ENCODE results near the gene NTM. TPM values are rescaled to one million over a fixed set of nuclear protein-coding genes. Genes with fewer than 3 reads are reported as not detected.
A peak's percentile ranks its signal among the peaks of the same experiment; 100 is the strongest.

The NTM gene
- total RNA-seq, 2 donors from 2014 or later = 1.7 to 3.6 TPM

DNA sequence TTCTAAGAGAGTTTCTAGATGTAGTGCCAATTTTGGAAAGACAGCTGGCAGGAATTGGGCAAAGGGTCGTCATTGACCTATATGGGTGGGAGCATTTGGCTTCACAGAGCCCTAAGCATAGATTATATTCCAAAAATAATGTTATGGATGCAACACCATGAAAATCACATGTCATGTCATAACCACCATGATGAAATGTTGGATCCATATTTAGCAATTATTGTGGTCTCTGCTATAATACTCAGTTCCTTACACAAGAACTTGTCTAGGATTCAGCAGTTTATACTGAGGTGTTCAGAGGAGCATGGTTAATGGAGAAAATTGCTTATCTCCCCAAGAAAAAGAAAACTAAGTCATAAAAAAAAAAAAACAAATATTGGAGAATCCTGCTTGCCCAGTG lies 31.6 kb downstream of the NTM start:
- WGBS, 2 experiments (ENCODE audit: insufficient coverage in 1 of 2, insufficient read length in 1 of 2) = 88 to 100% methylated on average over 1 of the region's 1 CpG
- H3K9ac ChIP-seq (ENCODE audit: extremely low read depth, low read length, poor library complexity, severe bottlenecking) = no peak overlapping the region
- Mint-ChIP-seq H3K9me3 (no peaks in the 10 kb centered on the region), H3K36me3 (ENCODE audit: low read depth) (no peaks in the 10 kb centered on the region), H3K4me3 (no peak overlapping the region), H3K4me1 (no peaks in the 10 kb centered on the region), H3K27me3 (ENCODE audit: insufficient read depth) (no peaks in the 10 kb centered on the region), H3K27ac (no peak overlapping the region)
- H3K27me3 ChIP-seq (ENCODE audit: control insufficient read depth, insufficient read depth, low read length, poor library complexity, severe bottlenecking) = no peaks in the 10 kb centered on the region
- no peaks in the 10 kb centered on the region for H3K4me1 ChIP-seq (ENCODE audit: control insufficient read depth, insufficient read depth, low read length)
- H3K4me3 ChIP-seq (ENCODE audit: low read length) = no peak overlapping the region
- no peaks in the 10 kb centered on the region for H3K36me3 ChIP-seq (ENCODE audit: control insufficient read depth, insufficient read depth, low read length)
- no peaks in the 10 kb centered on the region for H3K9me3 ChIP-seq (ENCODE audit: control insufficient read depth, low read length)
- no peak overlapping the region for H3K27ac ChIP-seq (ENCODE audit: low read depth, low read length)
- DNase-seq = no peak
- TF ChIP-seq, protein P1, sequence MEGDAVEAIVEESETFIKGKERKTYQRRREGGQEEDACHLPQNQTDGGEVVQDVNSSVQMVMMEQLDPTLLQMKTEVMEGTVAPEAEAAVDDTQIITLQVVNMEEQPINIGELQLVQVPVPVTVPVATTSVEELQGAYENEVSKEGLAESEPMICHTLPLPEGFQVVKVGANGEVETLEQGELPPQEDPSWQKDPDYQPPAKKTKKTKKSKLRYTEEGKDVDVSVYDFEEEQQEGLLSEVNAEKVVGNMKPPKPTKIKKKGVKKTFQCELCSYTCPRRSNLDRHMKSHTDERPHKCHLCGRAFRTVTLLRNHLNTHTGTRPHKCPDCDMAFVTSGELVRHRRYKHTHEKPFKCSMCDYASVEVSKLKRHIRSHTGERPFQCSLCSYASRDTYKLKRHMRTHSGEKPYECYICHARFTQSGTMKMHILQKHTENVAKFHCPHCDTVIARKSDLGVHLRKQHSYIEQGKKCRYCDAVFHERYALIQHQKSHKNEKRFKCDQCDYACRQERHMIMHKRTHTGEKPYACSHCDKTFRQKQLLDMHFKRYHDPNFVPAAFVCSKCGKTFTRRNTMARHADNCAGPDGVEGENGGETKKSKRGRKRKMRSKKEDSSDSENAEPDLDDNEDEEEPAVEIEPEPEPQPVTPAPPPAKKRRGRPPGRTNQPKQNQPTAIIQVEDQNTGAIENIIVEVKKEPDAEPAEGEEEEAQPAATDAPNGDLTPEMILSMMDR (conservative IDR thresholded peaks at IDR 0.05) = no peak

DNA sequence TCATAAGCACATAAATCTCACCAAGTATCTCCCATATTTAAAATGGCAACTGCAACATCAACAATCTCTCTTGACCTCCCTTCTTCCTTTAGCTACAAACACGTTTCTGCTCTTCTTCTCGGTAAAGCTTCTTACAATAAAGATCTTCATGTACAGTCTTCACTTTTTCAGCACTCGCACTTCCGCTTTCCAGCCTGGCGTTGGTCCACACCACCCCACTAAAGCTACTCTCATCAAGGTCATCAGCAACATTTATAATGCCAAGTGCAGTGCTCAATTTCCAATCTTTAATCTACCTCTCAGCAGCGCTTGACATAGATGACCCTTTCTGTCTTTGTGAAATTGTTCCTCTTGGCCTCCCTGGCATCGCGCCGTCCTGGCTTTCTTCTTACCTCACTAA lies 33.6 kb downstream of the NTM start:
- H3K27me3 ChIP-seq (ENCODE audit: control insufficient read depth, insufficient read depth, low read length, poor library complexity, severe bottlenecking) = no peaks in the 10 kb centered on the region
- no peaks in the 10 kb centered on the region for H3K36me3 Mint-ChIP-seq (ENCODE audit: low read depth)
- TF ChIP-seq, protein P1 (conservative IDR thresholded peaks at IDR 0.05) = no peak
- no peak overlapping the region for H3K9ac ChIP-seq (ENCODE audit: extremely low read depth, low read length, poor library complexity, severe bottlenecking)
- H3K27ac ChIP-seq (ENCODE audit: low read depth, low read length) = no peak overlapping the region
- H3K4me1 ChIP-seq (ENCODE audit: control insufficient read depth, insufficient read depth, low read length) = no peaks in the 10 kb centered on the region
- no peaks in the 10 kb centered on the region for H3K27me3 Mint-ChIP-seq (ENCODE audit: insufficient read depth)
- no peak overlapping the region for H3K27ac Mint-ChIP-seq
- no peak overlapping the region for H3K4me3 Mint-ChIP-seq
- no peaks in the 10 kb centered on the region for H3K36me3 ChIP-seq (ENCODE audit: control insufficient read depth, insufficient read depth, low read length)
- H3K4me3 ChIP-seq (ENCODE audit: low read length) = no peak overlapping the region
- H3K9me3 ChIP-seq (ENCODE audit: control insufficient read depth, low read length) = no peaks in the 10 kb centered on the region
- no peaks in the 10 kb centered on the region for H3K9me3 Mint-ChIP-seq
- H3K4me1 Mint-ChIP-seq = no peaks in the 10 kb centered on the region
- 90 to 94% methylated on average over 9 of the region's 9 CpGs for WGBS, 2 experiments (ENCODE audit: insufficient coverage in 1 of 2, insufficient read length in 1 of 2)
- no peak for DNase-seq

DNA sequence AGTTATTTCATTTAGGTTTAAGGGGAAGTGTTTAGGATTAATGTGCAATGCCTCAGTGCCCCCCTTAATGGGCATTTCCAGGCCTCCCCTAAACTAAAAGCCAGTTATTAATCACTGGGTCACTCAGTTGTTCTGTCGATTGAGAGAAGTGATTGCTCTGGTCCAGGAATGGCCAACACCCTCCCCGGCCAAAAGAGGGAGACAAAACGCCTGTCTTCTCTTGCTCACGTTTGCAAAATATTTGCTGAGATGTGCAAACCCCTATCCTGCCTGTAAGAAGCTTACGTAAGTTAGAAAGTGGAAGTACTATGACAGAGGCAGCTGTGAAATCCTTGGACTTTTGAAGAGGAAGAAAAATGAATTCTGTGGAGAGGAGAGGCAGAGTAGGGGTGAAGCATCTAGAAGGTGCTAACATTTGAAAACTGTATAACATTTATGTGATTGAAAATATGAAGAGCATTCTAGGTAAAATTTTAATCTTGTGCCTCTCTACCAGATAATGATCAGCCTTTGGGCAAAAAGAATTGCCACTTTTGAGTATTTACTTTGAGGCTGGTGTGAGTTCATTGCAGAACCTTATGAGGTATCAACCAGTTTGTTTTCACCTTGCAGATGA lies 37.7 kb downstream of the NTM start:
- H3K27me3 ChIP-seq (ENCODE audit: control insufficient read depth, insufficient read depth, low read length, poor library complexity, severe bottlenecking) = no peaks in the 10 kb centered on the region

More for the DNA sequence above, 37.7 kb downstream of the NTM start:
- Histone ChIP-seq H3K36me3 (ENCODE audit: control insufficient read depth, insufficient read depth, low read length) (no peaks in the 10 kb centered on the region), H3K9me3 (ENCODE audit: control insufficient read depth, low read length) (no peaks in the 10 kb centered on the region), H3K9ac (ENCODE audit: extremely low read depth, low read length, poor library complexity, severe bottlenecking) (no peak overlapping the region), H3K4me3 (ENCODE audit: low read length) (no peak overlapping the region), H3K27ac (ENCODE audit: low read depth, low read length) (no peak overlapping the region), H3K4me1 (ENCODE audit: control insufficient read depth, insufficient read depth, low read length) (no peaks in the 10 kb centered on the region)
- no peak overlapping the region for H3K4me3 Mint-ChIP-seq
- no peak overlapping the region for H3K27ac Mint-ChIP-seq
- TF ChIP-seq, protein P1 (conservative IDR thresholded peaks at IDR 0.05) = peak; percentile 88
- WGBS, 2 experiments (ENCODE audit: insufficient coverage in 1 of 2, insufficient read length in 1 of 2) = 50 to 57% methylated on average over 5 of the region's 5 CpGs
- peak; percentile 82 for DNase-seq
- H3K9me3 Mint-ChIP-seq = no peaks in the 10 kb centered on the region
- H3K36me3 Mint-ChIP-seq (ENCODE audit: low read depth) = no peaks in the 10 kb centered on the region
- H3K27me3 Mint-ChIP-seq (ENCODE audit: insufficient read depth) = no peaks in the 10 kb centered on the region
- no peaks in the 10 kb centered on the region for H3K4me1 Mint-ChIP-seq
